GM18526 (cell line): ENCODE measurements around the gene GSK3B.

Experiments used
- POLR2A ChIP-seq: IDR thresholded peaks from 3 replicates; pipeline ENCODE4 v1.6.1; 2011; ENCODE audit not compliant: insufficient read length; ENCODE audit errors: extremely low read depth

Gene GSK3B

GRCh38 chr3:120072867-120073525 lies 21.3 kb downstream of the GSK3B start:
- no peak for TF ChIP-seq POLR2A

DNA sequence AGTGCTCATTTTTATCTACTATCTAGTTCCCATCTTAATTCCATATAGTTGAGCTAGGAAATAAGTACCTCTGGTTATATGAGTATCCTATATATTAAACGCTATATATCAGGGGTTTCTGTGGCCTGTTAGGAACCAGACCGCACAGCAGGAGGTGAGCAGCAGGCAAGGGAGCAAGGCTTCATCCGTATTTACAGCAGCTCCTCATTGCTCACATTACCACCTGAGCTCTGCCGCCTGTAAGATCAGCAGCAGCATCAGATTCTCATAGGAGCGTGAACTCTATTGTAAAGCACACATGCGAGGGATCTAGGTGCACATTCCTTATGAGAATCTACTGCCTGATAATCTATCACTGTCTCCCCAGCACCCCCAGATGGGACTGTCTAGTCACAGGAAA lies 23.0 kb downstream of the GSK3B start:
- no peak for TF ChIP-seq POLR2A

DNA sequence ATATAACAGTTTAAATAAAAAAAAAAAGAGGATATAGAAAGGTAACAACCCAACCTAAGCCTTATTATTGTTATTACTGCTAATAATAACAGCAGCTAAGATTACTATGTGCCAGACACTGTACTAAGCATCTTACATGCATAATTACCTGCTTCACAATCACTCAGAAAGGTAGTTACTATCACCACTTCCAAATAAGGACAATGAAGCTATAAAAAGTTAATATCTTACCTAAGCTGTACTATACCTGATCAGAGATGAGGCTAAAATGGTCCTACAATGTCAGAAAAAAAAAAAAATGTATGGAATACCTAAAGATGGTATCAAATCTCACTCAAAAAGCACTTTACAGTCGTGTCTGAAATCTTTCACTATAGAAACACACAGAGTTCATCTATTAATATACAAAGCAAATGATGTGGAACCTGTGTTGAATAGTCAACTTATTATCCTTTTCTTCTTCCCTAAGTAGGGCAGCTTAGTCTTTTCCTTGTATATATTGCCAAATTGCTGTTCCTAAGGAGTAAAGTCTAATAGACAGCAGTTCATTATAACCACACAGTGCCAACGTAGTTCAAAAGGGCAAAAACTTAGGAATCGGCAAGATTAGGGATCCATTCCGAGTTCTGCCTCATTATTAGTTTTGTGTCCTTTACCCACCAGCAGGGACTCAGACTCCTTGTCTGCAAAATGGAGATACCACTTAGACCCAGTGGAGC lies 23.8 kb downstream of the GSK3B start:
- TF ChIP-seq POLR2A, result no peak

DNA sequence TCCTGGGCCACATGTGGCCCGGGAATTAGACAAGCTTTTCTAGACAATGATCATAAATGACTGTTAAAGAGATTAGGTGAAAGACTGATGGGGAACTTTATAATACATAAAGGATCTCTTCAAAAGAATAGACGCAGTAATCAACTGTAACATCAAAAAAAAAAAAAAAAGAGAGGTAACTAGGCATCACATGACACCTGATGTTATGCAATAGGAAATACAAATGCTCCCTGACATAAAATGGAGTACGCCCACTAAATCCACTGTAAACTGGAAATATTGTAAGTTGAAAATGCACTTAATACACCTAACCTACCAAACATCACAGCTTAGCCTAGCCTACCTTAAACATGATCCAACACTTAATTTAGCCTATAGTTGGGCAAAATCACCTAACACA lies 27.2 kb downstream of the GSK3B start:
- TF ChIP-seq POLR2A, result no peak

DNA sequence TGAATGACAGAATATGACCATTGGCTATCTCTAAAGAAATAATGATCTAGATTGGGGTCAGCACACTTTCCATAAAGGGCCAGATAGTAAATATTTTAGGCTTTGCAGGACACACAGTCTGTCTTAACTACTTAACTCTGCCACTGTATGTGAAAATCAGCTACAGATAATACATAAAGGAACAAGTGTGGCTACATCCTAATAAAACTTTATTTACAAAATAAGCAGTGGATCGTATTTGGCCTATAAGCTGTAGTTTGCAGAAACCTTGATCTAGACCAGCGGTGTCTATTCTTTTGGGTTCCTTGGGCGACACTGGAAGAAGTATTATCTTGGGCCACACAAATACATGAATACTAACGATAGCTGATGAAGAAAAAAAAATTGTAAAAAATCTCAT lies 27.6 kb downstream of the GSK3B start:
- TF ChIP-seq POLR2A, result no peak

- TF ChIP-seq POLR2A, result no peak
Measured at GRCh38 chr3:120064641-120065040, 29.6 kb downstream of the GSK3B start.

GRCh38 chr3:120062474-120062873 lies 31.8 kb downstream of the GSK3B start:
- TF ChIP-seq POLR2A, result no peak

DNA sequence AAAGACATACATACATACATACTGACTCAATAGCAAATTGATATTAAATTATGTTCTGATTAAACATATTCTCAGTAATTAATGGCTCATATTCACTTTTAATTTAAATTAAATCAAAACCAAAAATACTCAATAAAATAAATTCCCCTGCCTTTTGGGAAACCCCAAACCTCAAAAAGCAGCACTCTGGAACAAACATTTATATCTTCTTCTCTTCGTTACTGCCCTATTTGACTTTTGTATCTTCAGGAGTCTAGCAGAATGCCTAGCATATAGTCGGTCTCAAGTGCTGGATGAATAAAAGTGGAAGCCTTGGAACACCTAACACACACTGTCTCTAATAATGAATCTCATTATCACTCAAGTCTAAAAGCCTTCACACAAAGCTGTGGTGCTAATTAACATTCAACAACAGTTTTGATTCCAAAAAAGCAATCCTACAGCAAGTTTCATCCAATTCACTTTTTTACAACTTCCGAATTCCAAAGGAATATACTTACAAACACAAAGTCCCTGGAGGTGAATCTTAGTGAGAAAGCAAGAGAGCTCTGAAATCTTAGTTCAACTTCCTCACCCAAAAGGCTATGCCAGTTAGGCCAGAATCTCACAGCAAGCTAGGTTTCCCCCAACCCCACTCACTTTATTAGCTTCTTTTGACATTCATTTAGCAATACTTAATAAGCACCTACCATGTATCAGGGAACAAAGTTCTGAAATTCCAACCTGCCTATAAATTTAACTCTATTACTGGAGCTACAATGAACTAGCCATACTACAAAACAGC lies 35.0 kb downstream of the GSK3B start:
- TF ChIP-seq POLR2A, result no peak

- TF ChIP-seq POLR2A, result no peak
Measured at GRCh38 chr3:120057626-120058025, 36.6 kb downstream of the GSK3B start.

GRCh38 chr3:120057029-120057428 lies 37.2 kb downstream of the GSK3B start:
- TF ChIP-seq POLR2A, result no peak

DNA sequence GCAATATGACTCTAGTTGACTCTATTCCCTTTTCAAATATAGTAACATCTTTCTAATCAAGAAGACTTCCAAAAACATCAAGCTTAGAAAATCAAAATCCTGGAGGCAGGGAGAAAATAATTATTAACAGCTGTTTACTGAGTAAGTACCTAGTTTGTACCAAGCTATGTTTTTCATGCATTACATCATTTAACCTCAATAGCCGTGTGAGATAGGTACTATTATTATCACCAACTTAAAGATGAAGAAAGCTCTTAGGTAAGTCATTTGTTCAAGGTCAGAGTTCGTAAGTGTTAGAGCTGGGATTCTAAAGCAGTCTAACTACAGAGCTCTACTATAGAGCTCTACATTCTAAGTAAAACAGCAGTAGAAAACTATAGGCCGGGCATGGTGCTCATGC lies 41.6 kb downstream of the GSK3B start:
- TF ChIP-seq POLR2A, result no peak

- TF ChIP-seq POLR2A, result no peak
Measured at GRCh38 chr3:120052225-120052624, 42.0 kb downstream of the GSK3B start.

- TF ChIP-seq POLR2A, result no peak
Measured at GRCh38 chr3:120049881-120050539, 44.2 kb downstream of the GSK3B start.

- TF ChIP-seq POLR2A, result no peak
Measured at GRCh38 chr3:120049072-120049471, 45.2 kb downstream of the GSK3B start.

GRCh38 chr3:120048355-120049041 lies 45.7 kb downstream of the GSK3B start:
- TF ChIP-seq POLR2A, result no peak

- TF ChIP-seq POLR2A, result no peak
Measured at GRCh38 chr3:120047686-120048085, 46.6 kb downstream of the GSK3B start.
